Activated T-cell treated with anti-CD3 and anti-CD28 coated beads, Interleukin-2, amount 50 U/mL, for 24 hours (primary cell): Measurements from ENCODE around the gene SMPDL3A.

ENCODE experiments used
- DNase-seq: peaks from one replicate; pipeline ENCODE4 v3.0.0-alpha.2; 2020
- H3K27ac Mint-ChIP-seq: 2 replicates; pipeline ENCODE4 v1.8.0; 2020; ENCODE audit warnings: mild to moderate bottlenecking, mixed read lengths
- H3K27me3 Mint-ChIP-seq: 2 replicates; pipeline ENCODE4 v1.8.0; 2020; ENCODE audit warnings: mixed read lengths
- H3K36me3 Mint-ChIP-seq: 2 replicates; pipeline ENCODE4 v1.8.0; 2020; ENCODE audit warnings: low read depth, mixed read lengths
- H3K4me1 Mint-ChIP-seq: 2 replicates; pipeline ENCODE4 v1.8.0; 2020; ENCODE audit warnings: low read depth, mixed read lengths
- H3K4me3 Mint-ChIP-seq: 2 replicates; pipeline ENCODE4 v1.8.0; 2020; ENCODE audit warnings: mild to moderate bottlenecking, moderate library complexity, mixed read lengths
- H3K9me3 Mint-ChIP-seq: 2 replicates; pipeline ENCODE4 v1.8.0; 2020; ENCODE audit warnings: mixed read lengths

Gene SMPDL3A

DNA sequence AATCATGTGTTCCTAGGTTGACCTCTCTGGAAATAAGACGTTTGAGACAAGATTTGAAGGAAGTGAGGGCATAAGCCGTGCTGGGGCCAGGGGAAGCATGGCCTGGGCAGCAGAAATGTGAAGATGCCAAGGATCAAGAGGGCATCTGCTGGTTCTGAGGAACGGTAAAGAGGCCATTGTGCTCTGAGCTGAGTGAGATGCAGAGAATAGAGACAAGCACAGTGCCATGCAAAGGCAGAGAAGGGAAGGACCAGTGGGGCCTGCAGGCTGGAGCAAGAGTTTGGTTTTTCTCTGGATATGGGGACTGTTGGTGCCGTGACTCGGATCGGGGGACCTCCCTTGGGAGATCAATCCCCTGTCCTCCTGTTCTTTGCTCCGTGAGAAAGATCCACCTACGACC, 50.8 kb downstream of the SMPDL3A start:
- Mint-ChIP-seq H3K9me3 (no peaks in the 10 kb centered on the region), H3K27ac (no peak overlapping the region), H3K36me3 (no peaks in the 10 kb centered on the region), H3K4me3 (no peak overlapping the region), H3K4me1 (no peaks in the 10 kb centered on the region), H3K27me3 (peaks cover 14% of the 10 kb centered on the region)
- no peak for DNase-seq

- DNase-seq = no peak
- Mint-ChIP-seq H3K4me3 (no peak overlapping the region), H3K36me3 (no peaks in the 10 kb centered on the region), H3K9me3 (no peaks in the 10 kb centered on the region), H3K27ac (no peak overlapping the region), H3K27me3 (peaks cover 4% of the 10 kb centered on the region), H3K4me1 (no peaks in the 10 kb centered on the region)
These were observed 56.4 kb downstream of the SMPDL3A start for GRCh38 chr6:122845464-122845863.

DNA sequence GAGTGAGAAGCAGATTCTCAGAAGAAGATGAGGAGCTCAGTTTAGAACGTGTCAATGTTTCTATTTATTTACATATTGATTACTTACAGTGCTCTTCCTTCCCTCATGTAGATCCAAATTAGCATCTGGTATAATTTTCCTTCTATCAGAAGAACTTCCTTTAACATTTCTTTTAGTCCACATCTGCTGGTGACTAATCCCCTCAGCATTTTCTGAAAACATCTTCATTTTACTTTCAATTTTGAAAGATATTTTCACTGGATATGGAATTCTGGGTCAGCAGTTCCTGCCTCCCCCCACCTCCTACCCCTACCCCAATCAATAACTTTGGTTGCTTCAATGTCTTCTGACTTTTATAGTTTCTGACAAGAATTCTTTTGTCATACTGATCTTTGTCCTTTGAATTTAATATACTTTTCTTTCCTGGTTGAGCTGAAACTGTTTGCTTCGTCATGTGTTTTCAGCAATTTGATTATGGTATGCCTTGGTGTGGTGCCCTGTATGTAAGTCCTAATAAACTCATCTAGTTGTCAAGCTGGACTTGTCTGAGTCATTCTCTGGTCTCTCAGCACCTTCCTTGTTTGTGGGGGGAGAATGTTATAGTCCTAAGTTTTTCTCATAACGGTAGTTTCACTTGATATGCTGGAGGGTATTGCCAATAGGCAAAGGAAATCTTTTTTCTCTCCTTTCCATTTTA, 57.0 kb downstream of the SMPDL3A start:
- DNase-seq = no peak
- Mint-ChIP-seq H3K27ac (no peak overlapping the region), H3K9me3 (no peaks in the 10 kb centered on the region), H3K4me1 (no peaks in the 10 kb centered on the region), H3K4me3 (no peak overlapping the region), H3K27me3 (peaks cover 2% of the 10 kb centered on the region), H3K36me3 (no peaks in the 10 kb centered on the region)

GRCh38 chr6:122853259-122853995, 64.4 kb downstream of the SMPDL3A start:
- H3K4me1 Mint-ChIP-seq = no peaks in the 10 kb centered on the region
- peaks cover 2% of the 10 kb centered on the region for H3K9me3 Mint-ChIP-seq
- H3K27me3 Mint-ChIP-seq = peaks cover 3% of the 10 kb centered on the region
- H3K27ac Mint-ChIP-seq = no peak overlapping the region
- no peaks in the 10 kb centered on the region for H3K36me3 Mint-ChIP-seq
- no peak for DNase-seq
- H3K4me3 Mint-ChIP-seq = no peak overlapping the region
